WTC11 (cell line): ENCODE measurements around the gene SLC35F2.

Experiments
- TF ChIP-seq, protein P1 (sequence below): sonication (generic); formaldehyde crosslinking; IDR thresholded peaks from 2 replicates; pipeline ENCODE4 v1.8.0; 2022; ENCODE audit warnings: mild to moderate bottlenecking, missing genetic modification reagents
- TF ChIP-seq, protein P2 (sequence below): fragments of 200-600 bp; IDR thresholded peaks from 2 replicates; pipeline ENCODE4 v1.8.0; 2022; ENCODE audit warnings: antibody characterized with exemption

GRCh38 chr11:107819361-107820014 lies 39.1 kb downstream of the SLC35F2 start:
- TF ChIP-seq, protein P1, sequence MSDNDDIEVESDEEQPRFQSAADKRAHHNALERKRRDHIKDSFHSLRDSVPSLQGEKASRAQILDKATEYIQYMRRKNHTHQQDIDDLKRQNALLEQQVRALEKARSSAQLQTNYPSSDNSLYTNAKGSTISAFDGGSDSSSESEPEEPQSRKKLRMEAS (CRISPR knock-in tag): no peak
- TF ChIP-seq, protein P2, sequence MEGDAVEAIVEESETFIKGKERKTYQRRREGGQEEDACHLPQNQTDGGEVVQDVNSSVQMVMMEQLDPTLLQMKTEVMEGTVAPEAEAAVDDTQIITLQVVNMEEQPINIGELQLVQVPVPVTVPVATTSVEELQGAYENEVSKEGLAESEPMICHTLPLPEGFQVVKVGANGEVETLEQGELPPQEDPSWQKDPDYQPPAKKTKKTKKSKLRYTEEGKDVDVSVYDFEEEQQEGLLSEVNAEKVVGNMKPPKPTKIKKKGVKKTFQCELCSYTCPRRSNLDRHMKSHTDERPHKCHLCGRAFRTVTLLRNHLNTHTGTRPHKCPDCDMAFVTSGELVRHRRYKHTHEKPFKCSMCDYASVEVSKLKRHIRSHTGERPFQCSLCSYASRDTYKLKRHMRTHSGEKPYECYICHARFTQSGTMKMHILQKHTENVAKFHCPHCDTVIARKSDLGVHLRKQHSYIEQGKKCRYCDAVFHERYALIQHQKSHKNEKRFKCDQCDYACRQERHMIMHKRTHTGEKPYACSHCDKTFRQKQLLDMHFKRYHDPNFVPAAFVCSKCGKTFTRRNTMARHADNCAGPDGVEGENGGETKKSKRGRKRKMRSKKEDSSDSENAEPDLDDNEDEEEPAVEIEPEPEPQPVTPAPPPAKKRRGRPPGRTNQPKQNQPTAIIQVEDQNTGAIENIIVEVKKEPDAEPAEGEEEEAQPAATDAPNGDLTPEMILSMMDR: no peak
